Muscle layer of duodenum (tissue), 2 donors: ENCODE results near the gene TDRD15.
"Not testable (repeated sequence)": the region's sequence is repeated elsewhere in the genome, so short reads cannot be mapped to it uniquely, and the experiment has no call there.

ENCODE experiments used
- H3K27ac ChIP-seq: one replicate; pipeline ENCODE4 v1.7.0; 2013; ENCODE audit warnings: mild to moderate bottlenecking, low read length
- H3K27me3 ChIP-seq: one replicate; pipeline ENCODE4 v1.7.0; 2013; ENCODE audit warnings: low read depth, mild to moderate bottlenecking, control low read depth, low read length
- H3K36me3 ChIP-seq, 2 donors: one replicate each; pipeline ENCODE4 v1.7.0; 2013; ENCODE audit warnings: low read length in 2 of 2, control low read depth in 1 of 2, mild to moderate bottlenecking in 1 of 2; ENCODE audit not compliant: insufficient read depth in 2 of 2, control insufficient read depth in 1 of 2
- H3K4me1 ChIP-seq, 2 donors: one replicate each; pipeline ENCODE4 v1.7.0; 2013; ENCODE audit warnings: low read length in 2 of 2, mild to moderate bottlenecking in 2 of 2, control low read depth in 1 of 2, moderate library complexity in 1 of 2; ENCODE audit not compliant: insufficient read depth in 2 of 2, control insufficient read depth in 1 of 2
- H3K4me3 ChIP-seq, 2 donors: one replicate each; pipeline ENCODE4 v1.7.0; 2013; ENCODE audit warnings: low read length in 2 of 2, low read depth in 1 of 2, mild to moderate bottlenecking in 1 of 2
- H3K9me3 ChIP-seq, 2 donors: one replicate each; pipeline ENCODE4 v1.7.0; 2013; ENCODE audit warnings: low read length in 2 of 2, control low read depth in 1 of 2, mild to moderate bottlenecking in 1 of 2; ENCODE audit not compliant: control insufficient read depth in 1 of 2
- donor health status: healthy.

Gene TDRD15

GRCh38 chr2:21148718-21149117, 24.9 kb downstream of the TDRD15 start:
- Histone ChIP-seq H3K4me3 (no peak overlapping the region), H3K4me1 (no peaks in the 10 kb centered on the region), H3K27ac (no peak overlapping the region), H3K36me3 (no peaks in the 10 kb centered on the region), H3K9me3 (no peaks in the 10 kb centered on the region), H3K27me3 (no peaks in the 10 kb centered on the region)

- H3K27ac ChIP-seq, H3K4me3 ChIP-seq, H3K36me3 ChIP-seq, H3K9me3 ChIP-seq, H3K4me1 ChIP-seq, H3K27me3 ChIP-seq: not testable (repeated sequence)
Measured at GRCh38 chr2:21151234-21151633, 27.5 kb downstream of the TDRD15 start.

GRCh38 chr2:21155365-21156136, 31.8 kb downstream of the TDRD15 start:
- Histone ChIP-seq H3K4me1 (no peaks in the 10 kb centered on the region), H3K27me3 (no peaks in the 10 kb centered on the region), H3K27ac (no peak overlapping the region), H3K4me3 (no peak overlapping the region), H3K36me3 (no peaks in the 10 kb centered on the region), H3K9me3 (no peaks in the 10 kb centered on the region)

GRCh38 chr2:21161122-21161521, 37.4 kb downstream of the TDRD15 start:
- H3K27me3 ChIP-seq: no peaks in the 10 kb centered on the region
- H3K4me1 ChIP-seq: no peaks in the 10 kb centered on the region
- no peak overlapping the region for H3K4me3 ChIP-seq
- H3K27ac ChIP-seq: no peak overlapping the region
- H3K36me3 ChIP-seq: no peaks in the 10 kb centered on the region
- no peaks in the 10 kb centered on the region for H3K9me3 ChIP-seq

- Histone ChIP-seq H3K27ac (no peak overlapping the region), H3K4me1 (no peaks in the 10 kb centered on the region), H3K4me3 (no peak overlapping the region), H3K27me3 (no peaks in the 10 kb centered on the region), H3K9me3 (no peaks in the 10 kb centered on the region), H3K36me3 (no peaks in the 10 kb centered on the region)
Measured at GRCh38 chr2:21161832-21162614, 38.3 kb downstream of the TDRD15 start.

GRCh38 chr2:21162615-21162878, 38.8 kb downstream of the TDRD15 start:
- H3K27ac ChIP-seq: no peak overlapping the region
- no peak overlapping the region for H3K4me3 ChIP-seq
- no peaks in the 10 kb centered on the region for H3K9me3 ChIP-seq
- H3K4me1 ChIP-seq: no peaks in the 10 kb centered on the region
- H3K36me3 ChIP-seq: no peaks in the 10 kb centered on the region
- H3K27me3 ChIP-seq: no peaks in the 10 kb centered on the region

- Histone ChIP-seq H3K27me3 (no peaks in the 10 kb centered on the region), H3K4me3 (no peak overlapping the region), H3K9me3 (no peaks in the 10 kb centered on the region), H3K36me3 (no peaks in the 10 kb centered on the region), H3K4me1 (no peaks in the 10 kb centered on the region), H3K27ac (no peak overlapping the region)
Measured at GRCh38 chr2:21163213-21163612, 39.4 kb downstream of the TDRD15 start.

GRCh38 chr2:21165350-21165749, 41.6 kb downstream of the TDRD15 start:
- H3K36me3 ChIP-seq: no peaks in the 10 kb centered on the region
- no peaks in the 10 kb centered on the region for H3K9me3 ChIP-seq
- no peak overlapping the region for H3K4me3 ChIP-seq
- no peak overlapping the region for H3K27ac ChIP-seq
- H3K27me3 ChIP-seq: no peaks in the 10 kb centered on the region
- H3K4me1 ChIP-seq: no peaks in the 10 kb centered on the region

GRCh38 chr2:21175895-21176646, 52.3 kb downstream of the TDRD15 start:
- Histone ChIP-seq H3K27me3 (no peaks in the 10 kb centered on the region), H3K36me3 (no peaks in the 10 kb centered on the region), H3K9me3 (no peaks in the 10 kb centered on the region), H3K27ac (no peak overlapping the region), H3K4me3 (no peak overlapping the region), H3K4me1 (peaks cover 3 to 5% of the 10 kb centered on the region in 2 donors)

GRCh38 chr2:21181957-21182356, 58.2 kb downstream of the TDRD15 start:
- no peaks in the 10 kb centered on the region for H3K36me3 ChIP-seq
- no peak overlapping the region for H3K27ac ChIP-seq
- H3K9me3 ChIP-seq: no peaks in the 10 kb centered on the region
- H3K27me3 ChIP-seq: no peaks in the 10 kb centered on the region
- H3K4me1 ChIP-seq: no peaks in the 10 kb centered on the region
- H3K4me3 ChIP-seq: no peak overlapping the region

GRCh38 chr2:21183306-21183705, 59.5 kb downstream of the TDRD15 start:
- no peak overlapping the region for H3K4me3 ChIP-seq
- H3K36me3 ChIP-seq: no peaks in the 10 kb centered on the region
- no peaks in the 10 kb centered on the region for H3K4me1 ChIP-seq
- no peak overlapping the region for H3K27ac ChIP-seq
- H3K9me3 ChIP-seq: no peaks in the 10 kb centered on the region
- H3K27me3 ChIP-seq: no peaks in the 10 kb centered on the region
